Measurements from ENCODE around the gene PMFBP1.
"Not testable (repeated sequence)": the region's sequence is repeated elsewhere in the genome, so short reads cannot be mapped to it uniquely, and the experiment has no call there.

The PMFBP1 gene

DNA sequence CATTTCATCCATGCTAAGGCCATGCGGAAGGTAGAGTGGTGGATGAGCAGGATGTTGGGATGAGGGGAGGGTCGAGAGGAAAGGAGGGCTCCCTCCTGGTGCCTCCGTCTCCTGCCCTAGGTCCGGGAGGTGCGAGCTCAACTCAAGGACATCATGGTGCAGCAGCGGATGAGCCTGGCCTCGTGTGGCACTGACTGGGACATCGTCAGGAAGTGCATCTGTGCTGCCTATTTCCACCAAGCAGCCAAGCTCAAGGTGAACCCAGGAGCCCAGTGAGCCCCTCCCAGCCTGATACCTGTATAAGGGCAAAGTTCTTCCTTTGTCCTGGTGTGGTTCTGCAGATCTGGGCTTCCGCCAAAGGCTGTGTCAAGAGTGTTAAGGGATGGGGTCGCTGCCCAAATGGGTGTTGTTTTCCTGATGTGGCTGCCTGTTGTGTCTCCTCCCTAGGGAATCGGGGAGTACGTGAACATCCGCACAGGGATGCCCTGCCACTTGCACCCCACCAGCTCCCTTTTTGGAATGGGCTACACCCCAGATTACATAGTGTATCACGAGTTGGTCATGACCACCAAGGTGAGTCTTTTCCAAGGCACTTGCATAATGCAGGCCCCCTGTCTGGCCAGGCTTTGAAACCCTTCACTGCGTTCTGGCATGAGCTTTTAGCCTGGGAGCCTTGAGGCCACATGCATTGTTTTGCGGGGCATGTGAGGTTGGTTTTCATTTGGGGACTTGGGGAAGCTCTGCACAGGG is 63.4 kb downstream of the PMFBP1 start:
- no peak for DNase-seq (ENCODE audit: low read depth in 3 of 3)

DNA sequence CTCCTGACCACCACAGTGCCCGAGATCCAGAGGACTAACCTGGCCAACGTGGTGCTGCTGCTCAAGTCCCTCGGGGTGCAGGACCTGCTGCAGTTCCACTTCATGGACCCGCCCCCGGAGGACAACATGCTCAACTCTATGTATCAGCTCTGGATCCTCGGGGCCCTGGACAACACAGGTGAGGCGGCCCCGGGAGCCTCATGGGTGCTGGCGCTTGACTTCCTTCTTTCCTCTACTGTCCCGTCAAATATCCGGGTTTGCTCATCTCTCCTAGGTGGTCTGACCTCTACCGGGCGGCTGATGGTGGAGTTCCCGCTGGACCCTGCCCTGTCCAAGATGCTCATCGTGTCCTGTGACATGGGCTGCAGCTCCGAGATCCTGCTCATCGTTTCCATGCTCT is 64.6 kb downstream of the PMFBP1 start:
- no peak for DNase-seq (ENCODE audit: low read depth in 3 of 3)

DNA sequence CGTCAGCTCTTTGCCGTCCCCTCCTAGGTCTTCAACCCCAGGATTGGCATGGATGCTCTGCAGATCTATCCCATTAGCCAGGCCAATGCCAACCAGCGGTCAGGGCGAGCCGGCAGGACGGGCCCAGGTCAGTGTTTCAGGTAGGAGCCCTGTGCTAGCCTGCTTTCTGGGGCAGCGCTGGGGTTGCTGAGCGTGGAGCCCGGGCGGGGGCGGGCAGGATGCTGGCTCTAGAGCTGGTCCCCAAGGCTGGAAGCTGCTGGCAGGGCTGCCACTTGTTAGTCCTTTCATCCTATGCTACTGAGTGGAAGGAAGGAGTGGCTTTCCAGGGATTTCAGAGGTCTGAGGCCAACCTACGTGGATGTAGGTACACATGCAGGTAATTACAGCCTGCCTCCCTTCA is 66.0 kb downstream of the PMFBP1 start:
- DNase-seq (ENCODE audit: low read depth in 3 of 3) = no peak

- no peak for DNase-seq (ENCODE audit: low read depth in 3 of 3)
Observed at GRCh38 chr16:72104905-72105304, 67.0 kb downstream of the PMFBP1 start.

- DNase-seq (ENCODE audit: low read depth in 3 of 3) = no peak
Observed at GRCh38 chr16:72101195-72101594, 70.8 kb downstream of the PMFBP1 start.

DNA sequence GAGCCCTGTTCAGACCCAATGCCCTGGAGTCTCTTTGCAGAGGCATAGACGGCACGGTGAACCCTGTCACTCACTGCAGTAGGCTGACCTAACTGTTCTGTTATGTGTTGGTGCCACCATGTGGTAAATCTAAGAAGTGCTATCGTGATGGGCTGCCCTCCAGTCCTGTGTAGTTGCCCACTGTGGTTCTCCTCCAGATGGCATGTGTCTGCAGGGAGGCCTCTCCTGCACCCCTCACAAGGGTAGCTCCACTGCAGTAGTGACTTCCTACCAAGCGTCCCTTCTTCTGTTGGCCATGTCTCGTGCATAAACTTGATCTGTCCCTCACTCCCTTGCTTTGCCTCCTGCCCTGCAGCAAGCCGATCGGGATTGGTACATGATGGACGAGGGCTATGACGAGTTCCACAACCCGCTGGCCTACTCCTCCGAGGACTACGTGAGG is 72.6 kb downstream of the PMFBP1 start:
- peak; percentile 5 to 19 (median 10) for DNase-seq (ENCODE audit: low read depth in 3 of 3)

GRCh38 chr16:72098936-72099335 is 73.0 kb downstream of the PMFBP1 start:
- no peak for DNase-seq (ENCODE audit: low read depth in 3 of 3)

GRCh38 chr16:72094266-72094610 is 77.7 kb downstream of the PMFBP1 start:
- peak in 2 of 3 experiments; percentile 9 to 50 for DNase-seq (ENCODE audit: low read depth in 3 of 3)

GRCh38 chr16:72093448-72094265 is 78.3 kb downstream of the PMFBP1 start, which contains the start of the genes DHX38 and TXNL4B:
DHX38 (plus strand) TSS chr16:72093847; CDS start chr16:72096158, 2,311 bp downstream.
TXNL4B (minus strand) TSS chr16:72093620; CDS start chr16:72090749, 2,871 bp downstream.
- DNase-seq (ENCODE audit: low read depth in 3 of 3) = peak; percentile 85 to 90 (median 88)

DNA sequence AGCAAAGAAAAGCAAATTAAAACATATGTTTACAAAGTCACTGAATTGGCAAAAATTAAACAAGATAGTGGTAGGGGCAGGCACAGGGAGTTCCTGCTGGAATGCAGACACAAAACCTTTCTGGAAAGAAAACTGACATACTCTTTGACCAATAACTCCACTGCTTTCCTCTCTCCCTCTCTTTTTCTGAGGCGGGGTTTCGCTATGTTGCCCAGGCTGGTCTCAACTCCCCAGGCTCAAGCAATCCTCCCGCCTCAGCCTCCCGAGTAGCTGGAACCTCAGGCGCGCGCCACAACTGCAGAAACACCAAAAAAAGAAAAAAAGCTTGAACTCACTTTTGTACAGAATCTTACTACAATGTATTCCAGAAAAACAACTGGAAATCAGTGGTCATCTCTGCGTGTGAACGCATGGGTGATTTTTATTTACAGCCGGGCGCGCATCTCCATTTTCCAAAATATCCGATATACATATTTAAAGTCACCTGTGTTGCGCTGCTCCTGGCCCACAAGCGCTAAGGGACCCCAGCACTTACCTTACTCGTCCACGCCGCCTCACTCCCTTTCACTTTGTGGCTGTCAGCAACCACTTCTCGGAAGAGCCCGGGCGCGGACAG is 79.0 kb downstream of the PMFBP1 start:
- no peak for DNase-seq (ENCODE audit: low read depth in 3 of 3)

DNA sequence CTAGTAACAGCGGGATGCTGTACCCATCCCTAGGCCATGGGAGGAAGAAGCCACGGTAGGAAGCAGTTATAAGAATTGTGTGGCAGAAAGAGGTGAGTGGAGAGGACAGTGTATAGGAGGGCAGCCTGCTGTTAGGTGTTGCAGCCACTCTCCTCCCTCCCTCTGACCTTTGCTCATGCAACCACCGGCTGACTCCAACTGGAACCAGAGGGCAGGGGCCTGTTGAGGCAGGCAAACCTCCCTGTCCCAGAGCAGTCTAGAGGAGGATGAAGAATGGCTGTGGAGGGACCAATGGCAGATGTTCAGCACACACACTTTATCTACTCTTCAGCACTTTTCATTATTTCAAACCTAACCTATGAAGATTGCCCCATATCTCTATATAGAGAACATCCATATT is 80.7 kb downstream of the PMFBP1 start:
- no peak for DNase-seq (ENCODE audit: low read depth in 3 of 3)

DNA sequence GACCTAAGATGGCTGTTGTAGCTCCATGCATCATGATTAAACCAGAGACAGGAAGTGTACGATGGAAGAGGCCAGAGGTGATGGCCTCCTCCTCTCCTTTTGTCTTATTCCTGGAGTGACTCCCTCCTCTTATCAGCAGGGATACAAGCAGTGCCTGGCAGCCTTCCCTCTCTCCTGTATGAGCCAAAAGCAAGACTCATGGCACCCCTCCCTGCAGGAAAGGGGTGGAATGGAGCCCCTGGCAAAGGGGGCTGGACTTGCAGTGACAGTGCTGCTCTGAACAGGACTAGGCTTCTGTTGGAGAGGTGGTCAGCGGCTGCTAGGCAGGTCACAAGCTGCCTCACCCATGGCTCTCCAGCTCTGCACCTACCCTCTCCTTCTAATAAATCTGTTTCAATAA is 87.0 kb downstream of the PMFBP1 start:
- DNase-seq (ENCODE audit: low read depth in 3 of 3) = no peak

GRCh38 chr16:72084445-72084844 is 87.5 kb downstream of the PMFBP1 start:
- no peak for DNase-seq (ENCODE audit: low read depth in 3 of 3)

DNA sequence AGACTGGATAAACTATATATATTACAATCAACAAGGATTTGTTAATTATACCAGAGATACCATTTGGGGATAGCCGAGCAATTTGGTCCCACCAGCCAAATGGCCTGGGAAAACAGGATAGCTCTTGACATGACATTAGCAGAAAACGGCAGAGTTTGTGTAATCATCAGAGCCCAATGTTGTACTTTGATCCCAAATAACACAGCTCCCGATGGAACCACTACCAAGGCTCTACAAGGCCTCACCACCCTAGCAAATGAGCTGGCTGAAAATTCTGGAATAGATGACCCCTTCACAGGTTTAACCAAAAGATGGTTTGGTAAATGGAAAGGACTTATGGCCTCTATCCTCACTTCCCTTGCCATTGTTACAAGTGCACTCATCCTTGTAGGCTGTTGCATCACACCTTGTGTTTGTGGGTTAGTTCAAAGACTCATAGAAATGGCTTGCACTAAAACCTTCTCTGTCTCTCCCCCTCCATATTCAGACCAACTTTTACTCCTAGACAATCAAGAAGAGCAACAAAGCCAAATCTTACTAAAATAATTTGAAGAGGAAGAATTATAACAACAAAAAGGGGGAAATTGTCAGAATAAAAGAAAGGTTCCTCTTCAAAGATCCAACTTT is 88.1 kb downstream of the PMFBP1 start:
- no peak for DNase-seq (ENCODE audit: low read depth in 3 of 3)

DNA sequence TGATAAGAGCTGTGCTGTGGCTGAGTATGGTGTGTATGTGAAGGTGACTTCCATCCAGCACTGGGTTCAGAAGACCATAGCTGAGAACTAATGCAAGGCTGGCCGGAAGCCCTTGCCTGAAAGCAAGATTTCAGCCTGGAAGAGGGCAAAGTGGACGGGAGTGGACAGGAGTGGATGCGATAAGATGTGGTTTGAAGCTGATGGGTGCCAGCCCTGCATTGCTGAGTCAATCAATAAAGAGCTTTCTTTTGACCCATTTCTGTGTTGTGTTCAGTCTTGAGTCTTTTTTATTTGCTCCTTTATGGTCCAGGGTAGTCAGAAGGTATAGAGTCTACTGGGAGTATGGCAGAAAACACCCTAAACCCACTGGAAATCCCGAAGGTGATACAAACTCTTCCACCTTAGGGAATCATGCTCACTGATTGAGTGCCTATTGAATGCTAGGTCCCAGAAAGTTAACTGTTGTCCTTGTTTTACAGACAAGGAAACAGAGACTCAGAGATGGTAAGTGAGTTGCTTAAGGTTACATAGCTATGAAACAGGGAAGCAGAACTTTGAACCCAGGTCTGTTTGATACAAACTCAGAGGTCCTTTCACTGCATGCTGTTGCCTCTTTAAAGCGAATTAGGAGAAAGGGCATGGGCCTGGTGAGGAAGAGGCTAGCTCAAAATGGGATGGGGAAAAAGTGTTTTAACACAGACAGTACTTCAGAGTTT is 94.8 kb downstream of the PMFBP1 start:
- DNase-seq (ENCODE audit: low read depth in 3 of 3) = not testable (repeated sequence)

GRCh38 chr16:72075067-72075466 is 96.9 kb downstream of the PMFBP1 start:
- DNase-seq (ENCODE audit: low read depth in 3 of 3) = not testable (repeated sequence)

GRCh38 chr16:72073560-72074230 is 98.3 kb downstream of the PMFBP1 start:
- DNase-seq (ENCODE audit: low read depth in 3 of 3) = no peak

GRCh38 chr16:72072514-72073342 is 99.2 kb downstream of the PMFBP1 start:
- no peak for DNase-seq (ENCODE audit: low read depth in 3 of 3)

Data from stimulated activated CD4-positive, alpha-beta T cell treated with anti-CD3 and anti-CD28 coated beads, TNF-alpha, amount 100 ng/mL, for 24 hours (primary cell).